Glutamatergic neuron (in vitro differentiated cells): ENCODE measurements around the gene WDR54. TPM values are rescaled to one million over a fixed set of nuclear protein-coding genes. Genes with fewer than 3 reads are reported as not detected.
"Not testable (repeated sequence)": the region's sequence is repeated elsewhere in the genome, so short reads cannot be mapped to it uniquely, and the experiment has no call there.

ENCODE experiments used
- DNase-seq: peaks from one replicate; pipeline ENCODE4 v3.0.0; 2022
- H3K27ac Mint-ChIP-seq: one replicate; pipeline ENCODE4 v1.8.0; 2020; ENCODE audit warnings: mild to moderate bottlenecking, mixed read lengths, inconsistent platforms; ENCODE audit not compliant: unreplicated experiment
- H3K27me3 Mint-ChIP-seq: one replicate; pipeline ENCODE4 v1.8.0; 2020; ENCODE audit warnings: mild to moderate bottlenecking, moderate library complexity, mixed read lengths, inconsistent platforms; ENCODE audit not compliant: unreplicated experiment
- H3K36me3 Mint-ChIP-seq: one replicate; pipeline ENCODE4 v1.8.0; 2020; ENCODE audit warnings: mild to moderate bottlenecking, mixed read lengths, inconsistent platforms; ENCODE audit not compliant: unreplicated experiment
- H3K4me1 Mint-ChIP-seq: one replicate; pipeline ENCODE4 v1.8.0; 2020; ENCODE audit warnings: mild to moderate bottlenecking, low read depth, mixed read lengths, inconsistent platforms; ENCODE audit not compliant: unreplicated experiment
- H3K4me3 Mint-ChIP-seq: one replicate; pipeline ENCODE4 v1.8.0; 2020; ENCODE audit warnings: mild to moderate bottlenecking, mixed read lengths, inconsistent platforms; ENCODE audit not compliant: unreplicated experiment
- H3K9me3 Mint-ChIP-seq: one replicate; pipeline ENCODE4 v1.8.0; 2020; ENCODE audit warnings: mild to moderate bottlenecking, moderate library complexity, mixed read lengths, inconsistent platforms; ENCODE audit not compliant: unreplicated experiment
- total RNA-seq: library from RNA; stranded (reverse); fragmentation: NEBNext Ultra II Directional; extraction: Animal tissue kit (Norgen Biotek cat#: 25700); gene quantifications from one replicate; pipeline ENCODE4 v1.2.1, GENCODE V29; 2021; ENCODE audit not compliant: unreplicated experiment
- TF ChIP-seq, protein P1 (sequence below): fragments of 200-600 bp; sonication (generic); IDR thresholded peaks from one replicate; pipeline ENCODE4 v1.5.0; 2021; ENCODE audit not compliant: partially characterized antibody, unreplicated experiment

Gene WDR54
- total RNA-seq, 1 donor from 2014 or later: 29.5 TPM

DNA sequence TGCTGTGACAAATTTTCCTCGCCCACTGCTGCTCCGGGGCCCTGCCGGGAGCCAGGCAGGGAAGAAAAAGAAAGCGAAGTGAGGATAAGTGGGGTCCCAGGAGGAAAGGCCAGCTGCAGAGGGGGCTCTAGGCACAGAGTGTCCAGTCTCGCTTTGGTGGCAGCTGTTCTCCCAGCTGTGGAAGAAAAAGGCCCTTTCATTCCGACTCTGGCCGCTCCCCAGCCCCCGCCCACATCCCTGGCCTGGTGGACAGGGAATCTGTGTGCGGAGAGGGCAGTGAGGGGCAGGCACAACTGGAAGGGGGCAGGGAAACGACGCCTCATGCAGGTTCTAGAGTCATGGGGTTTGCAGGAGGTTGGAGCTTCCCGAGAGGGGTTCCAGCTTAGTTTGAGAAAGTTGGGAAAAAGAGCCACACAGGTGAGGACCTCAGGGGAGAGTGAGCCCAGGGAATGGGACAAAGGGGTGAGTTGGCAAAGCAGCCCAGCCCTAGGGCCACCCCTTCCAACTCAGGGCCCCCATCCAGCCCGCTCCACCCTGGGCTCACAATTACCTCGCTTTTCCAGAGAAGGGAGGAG is 18.4 kb downstream of the WDR54 start:
- Mint-ChIP-seq H3K4me3 (peak overlapping the region; percentile 95), H3K4me1 (peaks cover 27% of the 10 kb centered on the region), H3K9me3 (peaks cover 14% of the 10 kb centered on the region)

DNA sequence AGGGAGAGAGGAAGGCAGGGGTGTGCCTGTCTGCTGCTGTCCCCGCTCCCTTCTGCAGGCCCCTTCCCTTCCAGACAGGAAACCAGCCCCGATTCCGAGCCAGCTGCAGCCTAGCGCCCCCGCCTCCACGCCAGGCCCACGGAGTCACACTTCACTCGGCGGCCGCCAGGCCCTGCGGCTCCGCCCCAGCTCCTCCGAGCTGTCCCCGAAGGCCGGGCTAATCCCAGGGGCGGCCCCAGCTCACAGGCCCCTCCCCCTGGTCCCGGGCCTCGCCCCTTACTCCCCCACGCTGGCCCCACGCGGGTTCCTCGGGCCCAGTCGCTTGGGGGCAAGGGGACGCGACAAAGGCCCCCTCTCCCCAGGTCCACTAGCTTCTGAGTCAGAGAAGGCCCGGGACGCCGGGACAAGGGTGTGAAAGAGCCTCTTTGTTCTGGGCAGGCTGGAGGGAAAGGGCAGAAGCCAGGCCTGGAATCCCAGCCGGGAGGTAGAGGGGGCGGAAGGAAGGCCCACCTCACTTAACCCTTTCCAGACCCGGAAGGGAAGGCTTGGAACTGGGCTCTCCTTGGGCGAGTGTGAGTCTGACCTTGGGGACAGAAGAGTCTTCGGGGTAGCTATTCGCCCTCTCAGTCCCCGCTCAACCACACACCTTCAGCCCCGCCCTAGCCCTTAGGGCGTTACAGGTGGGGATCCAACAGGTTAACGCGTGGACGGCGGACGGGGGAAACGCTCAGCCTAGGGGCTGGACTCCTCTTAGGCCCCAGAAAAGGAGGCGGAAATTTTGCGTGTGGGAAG is 19.0 kb downstream of the WDR54 start:
- TF ChIP-seq, protein P1, sequence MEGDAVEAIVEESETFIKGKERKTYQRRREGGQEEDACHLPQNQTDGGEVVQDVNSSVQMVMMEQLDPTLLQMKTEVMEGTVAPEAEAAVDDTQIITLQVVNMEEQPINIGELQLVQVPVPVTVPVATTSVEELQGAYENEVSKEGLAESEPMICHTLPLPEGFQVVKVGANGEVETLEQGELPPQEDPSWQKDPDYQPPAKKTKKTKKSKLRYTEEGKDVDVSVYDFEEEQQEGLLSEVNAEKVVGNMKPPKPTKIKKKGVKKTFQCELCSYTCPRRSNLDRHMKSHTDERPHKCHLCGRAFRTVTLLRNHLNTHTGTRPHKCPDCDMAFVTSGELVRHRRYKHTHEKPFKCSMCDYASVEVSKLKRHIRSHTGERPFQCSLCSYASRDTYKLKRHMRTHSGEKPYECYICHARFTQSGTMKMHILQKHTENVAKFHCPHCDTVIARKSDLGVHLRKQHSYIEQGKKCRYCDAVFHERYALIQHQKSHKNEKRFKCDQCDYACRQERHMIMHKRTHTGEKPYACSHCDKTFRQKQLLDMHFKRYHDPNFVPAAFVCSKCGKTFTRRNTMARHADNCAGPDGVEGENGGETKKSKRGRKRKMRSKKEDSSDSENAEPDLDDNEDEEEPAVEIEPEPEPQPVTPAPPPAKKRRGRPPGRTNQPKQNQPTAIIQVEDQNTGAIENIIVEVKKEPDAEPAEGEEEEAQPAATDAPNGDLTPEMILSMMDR: no peak
- Mint-ChIP-seq H3K4me3 (peak overlapping the region; percentile 95), H3K9me3 (peaks cover 14% of the 10 kb centered on the region), H3K27me3 (peaks cover 12% of the 10 kb centered on the region), H3K27ac (peak overlapping the region; percentile 99), H3K4me1 (peaks cover 27% of the 10 kb centered on the region), H3K36me3 (no peaks in the 10 kb centered on the region)
- peak; percentile 93 for DNase-seq

More for the DNA sequence above, 18.4 kb downstream of the WDR54 start:
- peaks cover 13% of the 10 kb centered on the region for H3K27me3 Mint-ChIP-seq
- TF ChIP-seq, protein P1: no peak
- H3K27ac Mint-ChIP-seq: peak overlapping the region; percentile 99
- peak; percentile 74 for DNase-seq
- H3K36me3 Mint-ChIP-seq: no peaks in the 10 kb centered on the region

DNA sequence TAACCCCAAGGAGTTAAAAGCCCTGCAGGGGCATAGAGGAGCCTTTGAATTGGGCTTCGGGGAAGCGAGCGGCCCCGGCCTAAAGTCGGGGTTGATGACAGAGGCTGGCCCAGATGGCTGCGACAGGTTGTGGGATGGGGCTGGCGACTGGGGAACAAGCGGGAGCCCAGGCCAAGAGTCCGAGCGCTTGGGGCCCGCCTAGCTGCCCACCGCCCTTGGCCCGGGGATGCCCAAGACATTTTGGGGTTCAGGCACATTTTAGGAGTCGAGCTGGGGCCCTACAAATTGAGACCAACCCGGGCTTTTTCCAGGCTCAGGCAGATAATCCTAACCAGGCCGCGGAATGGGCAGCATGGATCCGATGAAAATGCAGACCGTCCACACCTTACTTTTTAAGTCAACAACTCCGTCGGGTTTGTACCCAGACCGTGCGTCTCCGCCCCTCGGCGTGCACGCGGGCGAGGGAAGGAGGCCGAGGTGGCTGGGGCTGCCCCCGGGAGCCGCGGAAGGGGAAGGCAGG is 19.7 kb downstream of the WDR54 start:
- Mint-ChIP-seq H3K36me3 (no peaks in the 10 kb centered on the region), H3K9me3 (peaks cover 12% of the 10 kb centered on the region), H3K4me1 (peaks cover 27% of the 10 kb centered on the region), H3K27me3 (peaks cover 9% of the 10 kb centered on the region), H3K27ac (peak overlapping the region; percentile 98), H3K4me3 (peak overlapping the region; percentile 95)
- DNase-seq: no peak
- TF ChIP-seq, protein P1: no peak

GRCh38 chr2:74441690-74442482 is 20.4 kb downstream of the WDR54 start, which contains the start of gene RTKN:
RTKN (minus strand) TSS chr2:74441937; CDS start chr2:74441816, 121 bp downstream.
- Mint-ChIP-seq H3K27me3 (peaks cover 9% of the 10 kb centered on the region), H3K9me3 (peaks cover 11% of the 10 kb centered on the region), H3K4me1 (peaks cover 26% of the 10 kb centered on the region), H3K36me3 (no peaks in the 10 kb centered on the region), H3K4me3 (peak within 1 kb of the TSS; percentile 95), H3K27ac (peak within 1 kb of the TSS; percentile 98)
- TF ChIP-seq, protein P1: no peak
- DNase-seq: peak; percentile 49

DNA sequence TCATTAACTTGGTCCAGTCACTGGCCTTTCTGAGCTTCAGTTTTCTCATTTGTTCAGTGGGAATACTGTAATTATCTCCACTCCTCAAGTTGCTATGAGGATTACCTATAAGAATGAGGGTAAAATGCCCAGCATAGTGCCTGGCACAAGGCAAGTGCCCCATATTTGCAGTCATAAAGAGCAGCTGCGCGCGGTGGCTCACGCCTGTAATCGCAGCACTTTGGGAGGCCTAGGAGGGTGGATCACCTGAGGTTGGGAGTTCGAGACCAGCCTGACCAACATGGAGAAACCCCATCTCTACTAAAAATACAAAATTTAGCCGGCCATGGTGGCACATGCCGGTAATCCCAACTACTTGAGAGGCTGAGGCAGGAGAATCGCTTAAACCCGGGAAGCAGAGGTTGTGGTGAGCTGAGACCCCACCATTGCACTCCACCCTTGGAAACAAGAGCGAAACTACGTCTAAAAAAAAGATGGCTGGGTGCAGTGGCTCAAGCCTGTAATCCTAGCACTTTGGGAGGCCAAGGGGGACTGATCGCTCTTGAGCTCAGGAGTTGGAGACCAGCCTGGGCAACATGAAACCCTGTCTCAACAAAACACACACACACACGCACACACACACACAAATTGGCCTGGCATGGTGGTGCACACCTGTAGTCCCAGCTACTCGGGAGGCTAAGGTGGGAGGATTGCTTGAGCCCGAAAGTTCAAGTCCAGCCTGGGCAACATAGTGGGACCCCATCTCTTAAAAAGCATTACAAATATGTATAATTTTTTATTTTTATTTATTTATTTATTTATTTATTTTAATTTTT is 21.2 kb downstream of the WDR54 start:
- H3K9me3 Mint-ChIP-seq: not testable (repeated sequence)
- Mint-ChIP-seq H3K4me1 (peaks cover 20% of the 10 kb centered on the region), H3K27ac (peak overlapping the region; percentile 88)

More for the DNA sequence above, 21.2 kb downstream of the WDR54 start:
- not testable (repeated sequence) for DNase-seq, H3K36me3 Mint-ChIP-seq, H3K27me3 Mint-ChIP-seq
- peak overlapping the region; percentile 89 for H3K4me3 Mint-ChIP-seq
